Cortex of kidney (tissue), 1 donor: Measurements from ENCODE around the gene GABARAPL2.
"Not testable (repeated sequence)": the region's sequence is repeated elsewhere in the genome, so short reads cannot be mapped to it uniquely, and the experiment has no call there.

ENCODE experiments used
- DNase-seq: peaks from one replicate; lab custom pipeline; 2025; lab: John Stamatoyannopoulos, UW

GABARAPL2 gene, protein sequence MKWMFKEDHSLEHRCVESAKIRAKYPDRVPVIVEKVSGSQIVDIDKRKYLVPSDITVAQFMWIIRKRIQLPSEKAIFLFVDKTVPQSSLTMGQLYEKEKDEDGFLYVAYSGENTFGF

DNA sequence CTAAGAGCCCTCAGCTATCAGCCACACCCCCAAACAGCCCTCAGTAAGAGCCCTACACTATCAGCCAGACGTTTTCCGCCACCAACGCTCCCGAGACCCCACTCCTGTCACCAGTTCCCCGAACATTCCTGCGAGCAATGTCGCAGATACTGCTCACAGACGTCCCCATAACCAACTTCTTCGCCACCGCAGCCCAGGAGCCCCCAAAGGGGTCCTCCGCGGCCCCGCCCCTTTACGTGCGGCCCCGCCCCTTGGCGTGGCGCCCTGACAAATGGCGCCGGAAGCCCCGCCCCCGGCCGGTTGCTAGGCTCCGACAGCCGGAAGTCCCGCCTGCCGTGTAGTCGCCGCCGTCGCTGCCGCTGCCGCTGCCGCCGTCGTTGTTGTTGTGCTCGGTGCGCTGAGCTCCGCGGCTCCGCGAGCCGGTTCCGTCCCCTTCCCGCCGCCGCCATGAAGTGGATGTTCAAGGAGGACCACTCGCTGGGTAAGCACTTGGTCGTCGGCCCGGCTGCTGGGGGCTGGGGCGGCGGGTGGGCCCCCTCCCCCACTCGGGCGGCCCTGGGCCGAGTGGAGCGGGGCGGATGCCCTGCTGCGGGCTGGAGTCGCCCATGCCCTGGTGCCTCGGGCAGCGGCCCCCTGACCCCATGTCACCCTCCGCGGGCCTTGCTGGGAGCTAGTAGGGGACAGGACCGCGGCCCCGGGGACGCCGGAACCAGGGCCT, at the start of gene GABARAPL2:
GABARAPL2 (plus strand) TSS at position 340 of the 718 bp plus-strand sequence; CDS start at position 448, 108 bp downstream.
- DNase-seq: peak; percentile 31

DNA sequence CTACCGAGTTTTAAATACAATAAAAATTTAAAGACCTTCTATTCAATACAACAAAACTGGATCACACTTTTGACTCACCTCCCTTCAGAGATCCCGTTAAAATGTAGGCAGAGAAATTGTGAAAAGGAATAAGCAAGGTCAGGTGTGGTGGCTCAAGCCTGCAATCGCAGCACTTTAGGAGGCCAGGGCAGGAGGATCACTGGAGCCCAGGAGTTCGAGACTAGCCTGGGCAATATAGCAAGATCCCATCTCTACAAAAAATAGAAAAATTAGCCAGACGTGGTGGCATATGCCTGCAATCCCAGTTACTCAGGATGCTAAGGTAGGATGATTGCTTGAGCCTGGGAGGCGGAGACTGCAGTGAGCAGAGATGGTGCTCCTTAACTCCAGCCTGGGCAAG, 47.0 kb upstream of the GABARAPL2 start:
- no peak for DNase-seq

DNA sequence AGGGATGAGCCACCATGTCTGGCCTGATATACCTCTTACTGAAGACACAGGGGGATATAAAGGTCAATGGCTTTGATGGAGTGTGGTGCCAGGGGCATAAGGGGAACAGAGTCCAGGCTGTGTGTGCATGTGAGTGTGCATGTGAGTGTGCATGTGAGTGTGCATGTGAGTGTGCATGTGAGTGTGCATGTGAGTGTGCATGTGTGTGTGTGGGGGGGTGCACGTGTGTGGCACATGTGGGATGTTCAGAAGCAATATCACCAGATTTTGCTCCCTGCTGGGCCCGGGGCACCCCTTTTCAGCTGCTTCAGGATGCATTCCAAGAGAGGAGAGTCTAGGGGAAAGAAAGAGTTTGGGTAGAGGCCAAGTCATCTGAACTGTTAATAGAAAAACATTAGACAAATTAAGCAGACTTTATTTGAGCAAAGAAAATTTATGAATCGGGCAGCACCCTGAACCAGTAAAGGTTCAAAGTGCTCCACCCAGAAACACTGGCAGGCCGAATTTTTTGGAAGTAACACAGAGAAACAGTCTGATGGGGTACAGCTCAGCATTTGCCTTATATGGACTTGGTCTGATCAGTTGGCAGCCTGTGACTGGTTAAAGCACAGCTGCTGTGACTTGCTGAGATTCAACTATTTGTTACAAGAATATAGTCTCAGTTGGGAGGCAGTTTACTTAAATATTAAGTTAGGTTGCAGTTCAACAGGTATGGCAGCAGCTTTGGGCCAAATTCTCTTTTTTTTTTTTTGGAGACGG, 40.0 kb upstream of the GABARAPL2 start:
- DNase-seq: no peak

DNA sequence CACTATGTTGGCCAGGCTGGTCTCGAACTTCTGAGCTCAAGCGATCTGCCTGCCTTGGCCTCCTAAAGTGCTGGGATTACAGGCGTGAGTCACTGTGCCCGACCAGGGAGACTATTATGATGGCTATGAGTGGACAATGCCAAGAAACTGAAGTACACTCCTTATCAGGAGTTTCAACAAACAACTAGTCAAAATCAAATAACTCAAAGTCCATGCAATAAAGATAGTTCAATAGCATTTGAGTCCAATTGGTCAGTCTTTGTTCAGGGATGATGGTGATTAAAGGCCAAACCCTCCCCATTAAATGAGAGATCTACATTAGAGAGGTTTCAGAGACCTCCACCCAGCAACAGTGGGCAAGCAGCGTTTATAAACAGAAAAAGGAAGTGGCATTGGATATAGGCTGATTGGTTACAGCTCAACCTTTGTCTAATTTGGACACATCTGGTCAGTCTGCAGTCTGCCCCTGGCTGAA, 38.3 kb upstream of the GABARAPL2 start:
- no peak for DNase-seq

DNA sequence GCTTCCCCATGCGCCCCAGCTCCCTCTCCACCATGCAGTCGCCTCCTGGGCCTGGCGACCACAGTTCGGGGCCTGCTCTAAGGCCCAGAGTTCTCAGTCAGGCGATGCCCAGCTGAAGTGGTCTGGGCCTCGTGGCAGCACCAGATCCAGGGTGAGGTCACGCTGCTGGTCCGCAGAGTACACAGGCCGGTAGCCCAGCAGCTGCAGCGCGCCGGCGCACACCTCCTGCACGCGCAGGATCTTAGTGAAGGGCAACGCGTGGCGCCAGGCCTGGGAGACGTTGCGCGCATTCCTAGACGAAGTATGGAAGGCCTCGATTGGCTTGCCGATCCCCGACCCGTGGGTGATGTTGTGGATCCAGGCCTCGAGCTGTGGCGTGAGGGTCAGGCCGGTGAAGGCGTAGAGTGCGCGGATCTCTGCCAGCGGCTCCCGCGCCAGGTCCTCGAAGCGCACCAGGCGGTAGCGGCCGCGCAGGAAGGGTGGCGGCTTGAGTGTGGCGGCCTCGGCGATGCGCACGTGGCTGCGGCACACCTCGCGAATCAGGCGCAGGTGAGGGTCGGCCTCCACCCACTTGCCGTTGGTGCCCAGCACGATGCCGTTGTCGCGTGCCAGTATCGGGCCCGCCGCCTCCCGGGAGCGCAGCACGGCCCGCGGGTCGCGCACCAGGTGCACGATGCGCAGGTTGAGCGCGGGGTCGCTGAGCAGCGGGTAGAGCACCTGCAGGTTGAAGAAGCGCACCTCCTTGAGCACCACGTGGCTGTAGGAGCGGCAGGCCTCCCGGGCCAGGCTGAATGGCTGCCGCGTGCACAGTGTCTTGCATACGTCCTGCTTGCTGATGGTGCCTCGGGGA, 36.9 kb upstream of the GABARAPL2 start:
- DNase-seq: no peak

DNA sequence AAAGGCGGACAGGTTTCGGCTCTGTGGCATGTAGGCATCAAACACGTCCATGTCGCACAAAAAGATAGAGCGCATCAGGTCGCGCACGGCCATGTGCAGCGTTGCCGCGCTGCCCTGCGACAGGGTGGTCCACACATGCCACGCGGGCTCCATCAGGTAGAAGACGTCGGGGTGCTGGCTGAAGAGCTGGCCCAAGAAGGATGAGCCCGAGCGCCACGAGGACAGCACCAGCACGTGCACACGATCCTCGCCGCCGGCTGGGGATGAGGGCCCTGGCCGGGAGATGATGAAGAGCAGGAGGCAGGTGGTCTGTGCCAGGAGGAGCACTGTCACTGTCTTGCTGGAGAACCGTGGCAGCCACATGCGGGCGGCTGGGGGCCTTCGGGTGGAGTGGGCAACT, 36.2 kb upstream of the GABARAPL2 start:
- DNase-seq: no peak

DNA sequence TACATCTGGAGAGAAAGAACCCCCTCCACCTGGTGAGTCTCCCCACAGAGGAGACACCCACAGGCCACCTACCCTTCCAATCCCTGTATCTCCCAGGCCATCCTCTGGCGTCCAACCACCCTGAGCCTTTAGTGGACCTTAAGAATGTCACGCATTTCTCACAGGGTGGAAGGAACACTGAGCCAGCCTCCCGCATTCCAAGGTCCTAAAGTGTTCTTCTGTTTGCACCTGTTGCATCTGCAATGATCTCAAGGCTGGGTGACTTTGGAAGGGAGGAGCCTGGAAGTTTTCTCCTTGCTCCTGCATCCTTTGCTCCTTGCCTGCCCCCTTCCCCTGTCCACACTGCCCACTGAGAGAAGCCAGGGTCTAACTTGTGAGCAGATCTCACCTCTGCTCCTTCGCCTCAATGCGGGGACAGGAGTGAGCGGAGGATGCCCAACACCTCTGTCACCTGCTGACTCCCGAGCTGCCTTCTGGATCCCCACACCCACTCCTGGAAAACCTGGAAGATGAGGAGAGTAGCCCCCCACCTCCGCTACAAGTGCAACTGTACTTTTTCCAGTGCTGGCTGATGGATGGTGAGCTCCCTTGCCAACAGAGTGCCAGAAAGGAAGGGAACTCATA, 33.9 kb upstream of the GABARAPL2 start:
- no peak for DNase-seq

DNA sequence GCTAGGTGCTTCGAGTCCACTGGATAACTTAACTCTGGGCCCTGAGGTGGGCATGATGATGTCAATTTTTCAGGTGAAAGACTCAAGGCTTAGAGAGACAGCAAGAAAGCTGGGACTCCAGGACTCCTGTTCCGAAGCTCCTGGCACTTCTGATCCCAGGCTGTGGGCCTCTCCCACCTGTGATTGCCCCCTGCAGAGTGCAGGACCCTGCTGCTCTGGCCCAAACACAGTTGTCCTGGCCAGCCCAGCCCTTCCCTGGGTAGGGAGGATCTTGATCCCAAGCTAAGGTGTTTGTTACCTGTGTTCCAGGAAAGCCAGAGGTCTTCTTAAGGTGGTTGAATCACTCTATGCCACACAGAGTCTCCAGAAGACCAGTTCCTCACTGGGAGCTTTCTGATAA, 33.4 kb upstream of the GABARAPL2 start:
- no peak for DNase-seq

DNA sequence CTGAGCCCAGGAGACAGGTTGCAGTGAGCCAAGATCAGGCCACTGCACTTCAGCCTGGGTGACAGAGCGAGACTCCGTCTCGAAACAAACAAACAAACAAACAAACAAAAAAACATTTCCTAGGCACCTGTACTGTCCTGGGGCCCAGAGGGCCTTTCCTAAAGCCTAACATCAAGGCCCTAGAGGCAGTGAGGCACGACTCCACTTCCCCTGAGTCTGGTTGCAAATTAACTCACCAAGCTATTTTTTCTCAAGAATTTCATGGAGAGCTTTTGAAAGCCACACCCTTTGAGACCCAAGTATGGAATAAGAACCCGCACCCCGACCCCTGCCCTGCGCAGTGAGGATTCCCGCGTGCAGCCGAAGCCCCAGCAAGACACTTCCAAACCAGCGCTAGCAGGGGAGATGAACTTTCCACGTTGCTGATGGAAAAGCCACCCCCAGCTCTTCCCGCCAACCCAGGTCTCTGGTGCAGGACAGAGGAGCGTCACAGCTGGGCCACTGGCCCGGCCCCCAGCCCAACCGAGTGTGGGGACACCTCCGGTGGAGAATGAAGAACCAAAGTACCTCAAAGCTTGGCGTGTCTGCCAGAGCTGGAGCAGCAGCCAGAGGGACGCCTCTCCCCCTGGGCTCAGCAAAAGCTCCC, 31.5 kb upstream of the GABARAPL2 start:
- no peak for DNase-seq

DNA sequence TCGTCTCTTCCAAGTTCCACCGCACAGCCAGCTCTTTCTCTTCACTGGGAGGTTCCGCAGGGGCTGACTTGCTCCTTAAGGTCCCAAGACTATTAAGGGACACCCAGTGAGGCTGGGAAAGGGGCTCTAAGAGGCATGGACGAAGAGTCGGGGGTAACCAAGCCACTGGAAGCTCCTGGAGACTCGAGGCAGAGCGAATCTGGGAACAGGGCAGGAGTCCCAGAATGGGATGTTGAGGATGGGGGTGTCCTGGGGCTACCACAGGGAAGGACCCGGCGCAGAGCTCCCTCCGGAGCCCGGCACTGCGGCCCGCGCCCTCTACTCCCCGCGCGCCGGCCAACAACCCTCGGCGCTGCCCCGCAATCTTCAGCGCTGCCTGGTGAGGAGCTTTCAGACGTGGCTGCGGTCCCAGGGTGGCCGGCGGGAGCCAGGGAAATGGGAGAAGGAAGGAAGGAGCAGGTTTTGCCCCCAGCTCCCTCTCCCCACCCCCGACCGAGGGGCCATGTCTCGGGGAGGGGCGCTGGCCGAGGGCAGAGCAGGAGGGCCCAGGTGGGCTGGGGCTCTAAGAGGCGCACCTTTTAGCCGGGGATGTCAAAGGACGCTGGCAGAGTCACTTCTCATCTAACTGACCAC, 30.9 kb upstream of the GABARAPL2 start:
- no peak for DNase-seq

DNA sequence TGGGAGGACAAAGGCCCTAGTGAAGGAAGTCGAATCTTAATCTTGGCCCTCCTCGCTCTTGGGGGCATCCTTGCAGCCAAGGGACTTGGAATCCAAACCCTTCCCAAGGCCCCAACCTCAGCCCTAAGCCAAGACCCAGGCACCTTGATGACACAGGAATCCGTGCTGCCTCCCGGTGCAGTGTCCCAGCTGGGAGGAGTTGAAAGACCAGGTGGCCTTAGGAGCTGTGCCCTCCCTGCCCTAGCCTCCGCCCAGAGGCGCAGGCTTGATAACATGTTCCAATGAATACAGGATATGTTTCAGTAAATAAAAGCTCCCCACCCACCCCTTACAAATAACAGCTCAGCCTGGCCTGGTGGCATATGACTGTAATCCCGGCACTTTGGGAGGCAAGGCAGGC, 30.3 kb upstream of the GABARAPL2 start, which contains the start of gene CHST5:
CHST5 (minus strand) TSS at position 208 of the 400 bp plus-strand sequence. CDS start 5,724 bp downstream, outside the sequence.
- DNase-seq: no peak

DNA sequence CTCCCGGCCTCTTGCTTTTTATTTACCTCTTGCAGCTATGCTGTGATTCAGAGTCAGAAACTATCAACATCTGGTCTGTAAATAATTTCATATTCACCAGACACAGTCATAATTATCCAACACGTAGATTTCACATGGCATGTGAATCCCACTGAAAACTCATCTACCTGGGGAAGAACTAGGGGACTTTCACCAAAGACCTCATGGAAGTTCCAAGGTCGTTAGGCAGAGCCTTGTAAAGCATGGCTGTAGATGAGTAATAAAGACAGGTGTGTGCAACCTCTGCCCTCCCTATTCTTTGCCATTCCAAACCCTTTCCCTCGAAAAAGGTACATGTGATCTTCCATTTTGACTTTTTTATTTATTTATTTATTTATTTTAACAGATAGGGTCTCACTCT, 28.4 kb upstream of the GABARAPL2 start:
- no peak for DNase-seq

DNA sequence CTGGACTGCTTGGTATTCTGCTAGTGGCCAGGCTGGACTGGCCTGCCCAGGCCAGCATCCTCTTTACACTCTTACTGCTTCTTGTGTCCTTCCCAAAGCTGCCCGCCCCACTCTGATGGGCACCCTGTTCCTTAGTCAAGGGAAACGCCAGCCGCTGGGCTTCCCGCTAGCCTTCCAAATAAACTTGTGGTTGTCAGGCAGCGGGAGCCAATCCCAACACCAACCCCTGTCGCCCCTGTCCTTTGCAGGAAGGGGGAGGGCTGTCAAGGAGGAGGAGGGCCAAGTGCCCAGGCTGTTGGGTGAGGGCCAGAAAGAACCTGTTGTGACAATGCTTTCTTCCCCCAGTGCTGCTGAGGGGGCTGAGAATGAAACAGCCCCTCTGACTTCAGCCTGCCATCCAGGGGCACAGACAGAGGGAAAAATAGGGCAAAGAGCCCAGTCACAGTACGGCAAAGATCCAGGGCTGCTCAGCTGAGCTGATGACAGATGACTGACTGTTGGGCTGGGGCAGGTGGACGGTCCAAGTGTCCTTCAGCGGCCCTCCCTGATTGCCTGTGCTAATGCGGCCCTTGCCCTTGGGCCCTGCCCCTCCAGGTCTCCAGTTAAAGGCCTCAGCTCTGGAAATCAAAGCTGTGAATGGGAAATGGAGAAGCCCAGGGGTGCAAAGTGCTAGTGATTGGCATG, 27.2 kb upstream of the GABARAPL2 start:
- DNase-seq: not testable (repeated sequence)

DNA sequence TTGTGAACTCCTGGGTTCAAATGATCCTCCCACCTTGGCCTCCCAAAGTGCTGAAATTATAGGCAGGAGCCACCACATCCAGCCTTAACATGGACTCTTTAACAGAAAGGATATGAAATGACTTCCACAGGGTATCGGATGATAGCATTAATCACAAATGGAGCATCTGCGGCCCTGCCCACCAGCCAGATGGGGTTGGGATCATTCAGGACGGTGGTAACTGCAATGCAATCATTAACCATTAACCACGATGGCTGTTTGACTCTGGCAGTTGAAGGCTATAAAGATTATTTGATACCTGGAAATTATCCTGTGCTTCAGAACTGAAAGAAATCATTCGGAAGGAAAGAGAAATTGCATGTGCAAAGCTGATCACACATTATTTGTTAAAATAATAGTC, 24.9 kb upstream of the GABARAPL2 start:
- DNase-seq: no peak

DNA sequence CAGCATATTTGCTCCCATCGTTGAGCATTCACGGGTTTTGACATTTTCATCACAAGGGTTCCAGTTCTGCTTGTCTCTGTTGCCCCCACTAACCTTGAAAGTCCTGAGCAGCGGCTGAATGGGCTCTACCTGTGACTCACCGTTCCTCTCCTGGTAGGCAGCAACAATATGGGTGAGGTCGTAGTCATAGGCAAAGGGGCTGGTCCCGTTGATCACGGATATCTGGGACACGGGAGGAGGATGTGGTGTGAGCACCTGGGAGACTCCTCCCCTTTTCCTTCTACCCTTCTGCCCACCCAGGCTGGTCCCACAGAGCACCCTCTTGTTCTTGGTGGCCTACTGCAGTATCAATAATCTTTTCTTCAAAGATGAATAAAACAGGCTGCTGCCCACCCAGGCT, 23.7 kb upstream of the GABARAPL2 start:
- DNase-seq: not testable (repeated sequence)

DNA sequence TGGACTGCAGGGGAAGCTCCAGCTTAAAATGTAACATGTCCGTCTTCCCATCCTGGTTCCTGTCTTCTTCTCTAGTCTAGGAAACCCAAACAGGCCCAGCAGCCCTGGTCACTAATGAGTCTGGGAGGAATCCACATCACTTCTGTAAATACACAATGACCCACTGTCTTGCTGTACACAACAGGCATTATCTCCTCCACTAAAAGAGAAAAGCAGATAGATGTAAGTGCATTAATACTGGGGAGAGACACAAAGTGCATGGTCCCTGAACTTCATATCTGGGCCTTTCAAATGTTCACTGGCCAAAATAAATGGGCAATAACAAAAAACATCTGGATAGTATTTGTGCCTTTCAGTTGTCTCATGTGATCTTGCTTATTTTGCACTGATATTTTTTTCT, 20.3 kb upstream of the GABARAPL2 start:
- not testable (repeated sequence) for DNase-seq

DNA sequence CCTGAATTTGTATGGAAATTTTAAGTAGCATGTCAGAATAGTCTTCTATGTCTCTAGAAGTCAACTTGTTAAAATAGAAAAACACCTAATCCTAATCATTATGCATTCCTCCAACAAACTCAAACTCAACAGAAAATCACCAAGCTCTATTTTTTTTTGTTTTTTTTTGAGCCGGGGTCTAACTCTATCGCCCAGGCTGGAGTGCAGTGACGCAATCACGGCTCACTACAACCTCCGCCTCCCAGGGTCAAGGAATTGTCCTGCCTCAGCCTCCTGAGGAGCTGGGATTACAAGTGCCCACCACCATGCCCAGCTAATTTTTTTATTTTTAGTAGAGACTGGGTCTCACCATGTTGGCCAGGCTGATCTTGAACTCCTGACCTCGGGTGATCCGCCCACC, 19.9 kb upstream of the GABARAPL2 start:
- no peak for DNase-seq

DNA sequence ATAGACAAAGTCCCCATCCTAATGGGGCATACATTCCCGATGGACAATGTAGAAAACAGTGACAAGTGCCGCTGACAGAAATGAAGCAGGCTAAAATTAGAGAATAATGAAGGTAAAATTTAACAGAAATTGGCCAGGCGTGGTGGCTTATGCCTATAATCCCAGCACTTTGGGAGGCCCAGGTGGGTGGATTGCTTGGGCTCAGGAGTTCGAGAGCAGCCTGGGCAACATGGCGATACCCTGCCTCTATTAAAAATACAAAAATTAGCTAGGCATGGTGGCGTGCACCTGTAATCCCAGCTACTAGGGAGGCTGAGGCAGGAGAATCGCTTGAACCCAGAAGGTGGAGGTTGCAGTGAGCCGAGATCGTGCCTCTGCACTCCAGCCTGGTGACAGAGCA, 17.7 kb upstream of the GABARAPL2 start:
- DNase-seq: not testable (repeated sequence)

DNA sequence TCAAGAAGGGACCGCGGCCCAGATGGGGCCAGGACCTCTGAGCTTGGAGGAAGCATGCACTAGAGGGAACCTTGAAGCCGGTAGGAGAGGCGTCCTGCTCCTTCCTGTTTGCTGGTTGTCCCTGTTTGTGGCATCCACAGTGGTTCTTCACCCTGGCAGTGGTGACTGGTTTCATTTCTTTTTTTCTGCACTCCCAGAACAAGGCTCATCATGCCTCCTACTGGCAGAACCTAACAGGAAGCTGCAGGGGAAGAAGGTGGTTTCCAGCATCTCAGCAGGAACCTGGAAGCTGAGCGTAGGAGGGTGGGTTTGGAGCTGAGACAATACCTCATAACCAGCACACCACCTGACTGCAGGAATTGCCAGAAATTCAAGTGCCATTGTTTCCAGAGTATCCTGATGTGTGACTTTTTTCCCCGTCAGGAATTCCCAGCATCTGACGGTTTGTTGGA, 15.9 kb upstream of the GABARAPL2 start:
- no peak for DNase-seq

DNA sequence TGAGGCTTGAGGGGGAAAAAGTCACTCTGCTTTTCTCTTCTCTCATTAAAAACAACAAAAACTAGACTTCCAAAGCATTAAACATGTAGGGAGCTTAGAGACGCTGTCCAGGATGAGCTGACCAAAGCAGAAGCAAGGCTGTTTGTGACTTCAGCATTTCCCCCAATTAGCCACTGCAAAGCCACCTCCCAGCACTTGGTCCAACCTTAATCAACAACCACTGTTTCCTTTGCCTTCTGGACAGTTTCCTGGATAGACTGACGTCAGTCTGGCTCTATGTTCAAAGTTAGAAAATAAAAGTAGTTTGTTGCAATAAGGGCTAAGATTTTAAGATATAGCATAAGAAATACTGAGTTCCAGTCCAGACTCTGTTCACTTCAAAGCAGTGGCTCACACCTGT, 13.2 kb upstream of the GABARAPL2 start:
- DNase-seq: no peak
